Stimulated activated memory B cell treated with anti-CD40 and anti-IgM and Interleukin-4, amounts not matched to agents 10 μg/mL and 1 μg/mL and 100 μg/mL, for 72 hours (primary cell): ENCODE data around the gene INO80B.
A peak's percentile ranks its signal among the peaks of the same experiment; 100 is the strongest.
"Not testable (repeated sequence)": the region's sequence is repeated elsewhere in the genome, so short reads cannot be mapped to it uniquely, and the experiment has no call there.

Experiments
- ATAC-seq: fragments of 150-1000 bp; cut with Tn5 transposase; 2 replicates; pipeline ENCODE4 v1.10.0; 2021
- H3K27ac Mint-ChIP-seq: one replicate; pipeline ENCODE4 v1.8.0; 2022; ENCODE audit warnings: mild to moderate bottlenecking, mixed read lengths
- H3K27me3 Mint-ChIP-seq: one replicate; pipeline ENCODE4 v1.8.0; 2022; ENCODE audit warnings: mixed read lengths
- H3K36me3 Mint-ChIP-seq: one replicate; pipeline ENCODE4 v1.8.0; 2022; ENCODE audit warnings: mixed read lengths
- H3K4me1 Mint-ChIP-seq: one replicate; pipeline ENCODE4 v1.8.0; 2022; ENCODE audit warnings: mixed read lengths
- H3K4me3 Mint-ChIP-seq: one replicate; pipeline ENCODE4 v1.8.0; 2022; ENCODE audit warnings: mild to moderate bottlenecking, moderate library complexity, mixed read lengths
- H3K9me3 Mint-ChIP-seq: one replicate; pipeline ENCODE4 v1.8.0; 2022; ENCODE audit warnings: mixed read lengths

The INO80B gene

DNA sequence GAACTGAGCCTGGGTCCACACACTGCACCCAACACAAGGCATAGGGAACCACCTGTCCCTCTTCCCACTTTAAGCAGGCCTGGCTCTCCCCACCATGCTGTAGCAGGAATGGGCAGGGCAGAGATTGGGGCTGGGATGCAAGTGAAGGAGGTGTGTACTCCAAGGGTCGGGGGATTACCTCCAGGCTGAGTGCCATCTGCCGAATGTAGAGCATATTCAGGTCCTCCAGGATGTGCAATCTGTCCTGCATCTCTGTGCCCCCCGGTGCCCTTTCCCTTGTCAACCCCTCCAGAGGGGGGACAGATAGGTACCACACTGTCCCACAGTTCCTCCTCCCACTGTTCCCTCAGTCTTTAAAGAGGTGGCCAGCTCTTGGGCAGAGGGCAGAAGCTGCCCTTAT lies 15.5 kb upstream of the INO80B start:
- H3K4me3 Mint-ChIP-seq = peak overlapping the region; percentile 84
- no peak for ATAC-seq
- H3K36me3 Mint-ChIP-seq = no peaks in the 10 kb centered on the region
- peaks cover 18% of the 10 kb centered on the region for H3K27me3 Mint-ChIP-seq
- H3K9me3 Mint-ChIP-seq = no peaks in the 10 kb centered on the region
- no peak overlapping the region for H3K27ac Mint-ChIP-seq
- H3K4me1 Mint-ChIP-seq = peaks cover 55% of the 10 kb centered on the region

DNA sequence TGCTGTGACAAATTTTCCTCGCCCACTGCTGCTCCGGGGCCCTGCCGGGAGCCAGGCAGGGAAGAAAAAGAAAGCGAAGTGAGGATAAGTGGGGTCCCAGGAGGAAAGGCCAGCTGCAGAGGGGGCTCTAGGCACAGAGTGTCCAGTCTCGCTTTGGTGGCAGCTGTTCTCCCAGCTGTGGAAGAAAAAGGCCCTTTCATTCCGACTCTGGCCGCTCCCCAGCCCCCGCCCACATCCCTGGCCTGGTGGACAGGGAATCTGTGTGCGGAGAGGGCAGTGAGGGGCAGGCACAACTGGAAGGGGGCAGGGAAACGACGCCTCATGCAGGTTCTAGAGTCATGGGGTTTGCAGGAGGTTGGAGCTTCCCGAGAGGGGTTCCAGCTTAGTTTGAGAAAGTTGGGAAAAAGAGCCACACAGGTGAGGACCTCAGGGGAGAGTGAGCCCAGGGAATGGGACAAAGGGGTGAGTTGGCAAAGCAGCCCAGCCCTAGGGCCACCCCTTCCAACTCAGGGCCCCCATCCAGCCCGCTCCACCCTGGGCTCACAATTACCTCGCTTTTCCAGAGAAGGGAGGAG lies 15.0 kb upstream of the INO80B start:
- peaks cover 18% of the 10 kb centered on the region for H3K27me3 Mint-ChIP-seq
- H3K9me3 Mint-ChIP-seq = no peaks in the 10 kb centered on the region
- H3K4me3 Mint-ChIP-seq = peak overlapping the region; percentile 84
- ATAC-seq = no peak
- H3K36me3 Mint-ChIP-seq = no peaks in the 10 kb centered on the region
- H3K27ac Mint-ChIP-seq = peak overlapping the region; percentile 78
- H3K4me1 Mint-ChIP-seq = peaks cover 55% of the 10 kb centered on the region

DNA sequence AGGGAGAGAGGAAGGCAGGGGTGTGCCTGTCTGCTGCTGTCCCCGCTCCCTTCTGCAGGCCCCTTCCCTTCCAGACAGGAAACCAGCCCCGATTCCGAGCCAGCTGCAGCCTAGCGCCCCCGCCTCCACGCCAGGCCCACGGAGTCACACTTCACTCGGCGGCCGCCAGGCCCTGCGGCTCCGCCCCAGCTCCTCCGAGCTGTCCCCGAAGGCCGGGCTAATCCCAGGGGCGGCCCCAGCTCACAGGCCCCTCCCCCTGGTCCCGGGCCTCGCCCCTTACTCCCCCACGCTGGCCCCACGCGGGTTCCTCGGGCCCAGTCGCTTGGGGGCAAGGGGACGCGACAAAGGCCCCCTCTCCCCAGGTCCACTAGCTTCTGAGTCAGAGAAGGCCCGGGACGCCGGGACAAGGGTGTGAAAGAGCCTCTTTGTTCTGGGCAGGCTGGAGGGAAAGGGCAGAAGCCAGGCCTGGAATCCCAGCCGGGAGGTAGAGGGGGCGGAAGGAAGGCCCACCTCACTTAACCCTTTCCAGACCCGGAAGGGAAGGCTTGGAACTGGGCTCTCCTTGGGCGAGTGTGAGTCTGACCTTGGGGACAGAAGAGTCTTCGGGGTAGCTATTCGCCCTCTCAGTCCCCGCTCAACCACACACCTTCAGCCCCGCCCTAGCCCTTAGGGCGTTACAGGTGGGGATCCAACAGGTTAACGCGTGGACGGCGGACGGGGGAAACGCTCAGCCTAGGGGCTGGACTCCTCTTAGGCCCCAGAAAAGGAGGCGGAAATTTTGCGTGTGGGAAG lies 14.3 kb upstream of the INO80B start:
- Mint-ChIP-seq H3K9me3 (no peaks in the 10 kb centered on the region), H3K27ac (peak overlapping the region; percentile 78), H3K4me1 (peaks cover 55% of the 10 kb centered on the region), H3K36me3 (no peaks in the 10 kb centered on the region), H3K27me3 (peaks cover 23% of the 10 kb centered on the region), H3K4me3 (peak overlapping the region; percentile 84)
- peak; percentile 92 for ATAC-seq

DNA sequence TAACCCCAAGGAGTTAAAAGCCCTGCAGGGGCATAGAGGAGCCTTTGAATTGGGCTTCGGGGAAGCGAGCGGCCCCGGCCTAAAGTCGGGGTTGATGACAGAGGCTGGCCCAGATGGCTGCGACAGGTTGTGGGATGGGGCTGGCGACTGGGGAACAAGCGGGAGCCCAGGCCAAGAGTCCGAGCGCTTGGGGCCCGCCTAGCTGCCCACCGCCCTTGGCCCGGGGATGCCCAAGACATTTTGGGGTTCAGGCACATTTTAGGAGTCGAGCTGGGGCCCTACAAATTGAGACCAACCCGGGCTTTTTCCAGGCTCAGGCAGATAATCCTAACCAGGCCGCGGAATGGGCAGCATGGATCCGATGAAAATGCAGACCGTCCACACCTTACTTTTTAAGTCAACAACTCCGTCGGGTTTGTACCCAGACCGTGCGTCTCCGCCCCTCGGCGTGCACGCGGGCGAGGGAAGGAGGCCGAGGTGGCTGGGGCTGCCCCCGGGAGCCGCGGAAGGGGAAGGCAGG lies 13.7 kb upstream of the INO80B start:
- Mint-ChIP-seq H3K4me1 (peaks cover 55% of the 10 kb centered on the region), H3K27me3 (peaks cover 24% of the 10 kb centered on the region), H3K27ac (no peak overlapping the region), H3K9me3 (no peaks in the 10 kb centered on the region), H3K4me3 (peak overlapping the region; percentile 84), H3K36me3 (no peaks in the 10 kb centered on the region)
- no peak for ATAC-seq

DNA sequence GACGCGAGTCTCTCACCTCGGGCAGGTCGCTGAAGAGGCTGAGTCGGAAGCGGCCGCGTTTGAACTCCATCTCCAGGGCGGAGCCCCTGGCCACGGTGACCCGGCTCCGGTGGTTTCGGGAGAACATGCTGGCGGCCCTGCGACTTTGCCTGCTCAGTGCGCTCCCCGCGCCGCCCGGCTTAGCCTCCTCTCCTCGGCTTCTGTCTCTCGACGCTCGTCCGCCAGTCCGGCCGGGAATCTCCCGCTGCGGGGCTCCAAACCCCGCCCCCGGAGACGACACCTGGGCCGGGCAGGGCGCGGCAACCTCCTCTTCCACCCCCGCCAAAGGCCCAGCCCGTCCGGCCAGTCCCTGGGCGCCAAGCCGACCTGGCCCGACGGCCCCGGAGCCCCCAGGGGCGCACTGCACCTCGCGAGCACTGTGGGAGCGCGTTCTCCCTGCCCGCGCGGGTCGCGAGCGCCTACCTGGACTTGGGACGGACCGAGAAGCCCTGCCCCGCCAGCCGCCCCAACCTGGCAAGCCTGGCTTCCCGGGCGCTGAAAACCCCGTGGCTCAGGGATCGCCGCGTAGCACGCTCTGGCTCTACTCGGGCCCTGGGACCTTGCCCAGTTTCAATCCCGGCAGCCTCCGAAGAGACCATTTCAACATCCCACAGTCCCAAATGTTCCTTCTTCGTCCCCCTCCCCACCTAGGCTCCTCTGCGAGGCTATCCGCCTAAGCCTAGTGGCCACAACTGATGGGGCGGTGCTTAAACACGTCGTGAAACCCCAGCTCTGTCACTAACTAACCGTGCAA lies 13.0 kb upstream of the INO80B start, which contains the start of gene RTKN:
RTKN (minus strand) TSS at position 248 of the 793 bp plus-strand sequence; CDS start at position 127, 121 bp downstream.
- Mint-ChIP-seq H3K4me1 (peaks cover 49% of the 10 kb centered on the region), H3K9me3 (no peaks in the 10 kb centered on the region), H3K27ac (peak within 1 kb of the TSS; percentile 78), H3K36me3 (no peaks in the 10 kb centered on the region), H3K4me3 (peak within 1 kb of the TSS; percentile 84), H3K27me3 (peaks cover 24% of the 10 kb centered on the region)
- peak; percentile 40 for ATAC-seq

DNA sequence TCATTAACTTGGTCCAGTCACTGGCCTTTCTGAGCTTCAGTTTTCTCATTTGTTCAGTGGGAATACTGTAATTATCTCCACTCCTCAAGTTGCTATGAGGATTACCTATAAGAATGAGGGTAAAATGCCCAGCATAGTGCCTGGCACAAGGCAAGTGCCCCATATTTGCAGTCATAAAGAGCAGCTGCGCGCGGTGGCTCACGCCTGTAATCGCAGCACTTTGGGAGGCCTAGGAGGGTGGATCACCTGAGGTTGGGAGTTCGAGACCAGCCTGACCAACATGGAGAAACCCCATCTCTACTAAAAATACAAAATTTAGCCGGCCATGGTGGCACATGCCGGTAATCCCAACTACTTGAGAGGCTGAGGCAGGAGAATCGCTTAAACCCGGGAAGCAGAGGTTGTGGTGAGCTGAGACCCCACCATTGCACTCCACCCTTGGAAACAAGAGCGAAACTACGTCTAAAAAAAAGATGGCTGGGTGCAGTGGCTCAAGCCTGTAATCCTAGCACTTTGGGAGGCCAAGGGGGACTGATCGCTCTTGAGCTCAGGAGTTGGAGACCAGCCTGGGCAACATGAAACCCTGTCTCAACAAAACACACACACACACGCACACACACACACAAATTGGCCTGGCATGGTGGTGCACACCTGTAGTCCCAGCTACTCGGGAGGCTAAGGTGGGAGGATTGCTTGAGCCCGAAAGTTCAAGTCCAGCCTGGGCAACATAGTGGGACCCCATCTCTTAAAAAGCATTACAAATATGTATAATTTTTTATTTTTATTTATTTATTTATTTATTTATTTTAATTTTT lies 12.2 kb upstream of the INO80B start:
- Mint-ChIP-seq H3K4me1 (peaks cover 41% of the 10 kb centered on the region), H3K27ac (peak overlapping the region; percentile 67), H3K27me3 (peaks cover 24% of the 10 kb centered on the region), H3K4me3 (peak overlapping the region; percentile 84)
- H3K36me3 Mint-ChIP-seq, H3K9me3 Mint-ChIP-seq, ATAC-seq: not testable (repeated sequence)

DNA sequence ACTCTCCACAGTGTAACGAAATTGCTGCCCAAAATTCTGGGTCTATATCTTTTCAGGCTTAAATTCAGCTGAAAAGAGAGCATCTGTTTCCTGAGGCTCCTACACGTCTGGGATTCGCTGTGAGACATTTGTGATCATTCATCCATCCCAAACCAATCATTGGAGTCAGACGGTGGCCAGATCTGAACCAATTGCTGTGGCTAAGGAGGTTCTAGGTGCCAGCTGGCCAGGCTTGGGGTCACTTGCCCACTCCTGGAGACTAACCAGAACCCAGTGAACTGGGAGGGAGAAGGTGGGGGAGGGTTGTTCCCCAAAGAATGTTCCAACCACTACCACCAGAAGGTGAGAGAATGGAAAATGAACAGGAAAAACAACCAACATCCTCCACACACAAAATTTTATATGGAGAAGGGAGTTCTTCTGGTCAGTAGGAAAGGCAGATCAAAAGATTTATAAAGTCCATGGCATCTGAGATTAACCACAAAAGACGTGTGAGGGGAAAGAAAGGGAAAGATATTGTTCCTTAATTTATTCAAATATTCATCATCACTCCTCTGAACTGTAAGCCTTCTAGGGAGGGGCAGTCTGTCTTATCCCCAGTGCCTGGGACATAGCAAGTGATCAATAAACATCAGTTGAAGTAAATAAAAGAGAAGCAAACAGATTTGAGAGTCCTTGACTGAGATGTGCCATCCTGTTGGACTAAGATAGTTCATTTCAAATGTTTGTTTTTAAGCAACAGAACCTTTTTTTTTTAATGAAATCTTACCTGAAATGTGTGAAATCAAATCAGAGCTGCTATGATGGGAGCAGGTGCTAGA lies 10.2 kb upstream of the INO80B start:
- Mint-ChIP-seq H3K27ac (no peak overlapping the region), H3K36me3 (no peaks in the 10 kb centered on the region), H3K9me3 (no peaks in the 10 kb centered on the region), H3K4me3 (no peak overlapping the region), H3K27me3 (peaks cover 24% of the 10 kb centered on the region), H3K4me1 (peaks cover 21% of the 10 kb centered on the region)
- ATAC-seq = no peak

DNA sequence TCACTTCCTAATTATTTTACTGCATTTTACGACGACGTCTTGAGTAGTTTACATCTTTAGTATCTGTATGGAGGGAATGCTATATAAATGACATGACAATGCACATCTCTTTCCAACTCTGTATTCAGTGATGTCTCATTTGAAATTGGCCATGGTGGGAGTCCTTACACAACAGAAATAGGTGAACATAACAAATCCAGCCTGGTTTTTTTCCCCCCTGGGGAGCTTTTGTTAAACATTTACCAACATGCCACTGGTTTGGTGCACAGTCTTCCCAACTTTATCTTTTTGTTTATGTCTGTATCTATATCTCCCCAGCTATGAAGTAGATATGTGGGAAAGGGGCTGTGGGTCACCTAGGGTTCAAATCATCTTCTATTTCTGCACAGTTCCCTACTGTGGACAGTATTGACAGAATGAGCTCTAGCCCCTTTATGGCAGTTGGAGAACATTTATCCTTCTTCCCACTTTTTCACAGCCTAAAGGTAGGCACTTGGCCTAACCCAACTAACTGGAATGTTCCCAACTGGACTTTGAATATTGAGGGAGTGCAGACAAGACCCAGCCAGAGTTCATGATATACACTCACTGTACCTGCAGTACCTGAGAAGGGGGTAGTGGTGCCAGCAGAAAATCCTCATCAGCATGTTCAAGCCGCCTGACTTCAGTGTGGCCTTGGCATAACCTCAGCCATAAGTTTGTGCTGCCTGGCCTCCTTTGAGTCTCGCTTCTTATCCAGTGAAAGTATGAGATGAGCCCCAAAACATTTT lies 7.5 kb upstream of the INO80B start:
- ATAC-seq = no peak
- Mint-ChIP-seq H3K27ac (no peak overlapping the region), H3K36me3 (no peaks in the 10 kb centered on the region), H3K4me1 (peaks cover under 1% of the 10 kb centered on the region), H3K27me3 (peaks cover 10% of the 10 kb centered on the region), H3K9me3 (no peaks in the 10 kb centered on the region), H3K4me3 (no peak overlapping the region)

DNA sequence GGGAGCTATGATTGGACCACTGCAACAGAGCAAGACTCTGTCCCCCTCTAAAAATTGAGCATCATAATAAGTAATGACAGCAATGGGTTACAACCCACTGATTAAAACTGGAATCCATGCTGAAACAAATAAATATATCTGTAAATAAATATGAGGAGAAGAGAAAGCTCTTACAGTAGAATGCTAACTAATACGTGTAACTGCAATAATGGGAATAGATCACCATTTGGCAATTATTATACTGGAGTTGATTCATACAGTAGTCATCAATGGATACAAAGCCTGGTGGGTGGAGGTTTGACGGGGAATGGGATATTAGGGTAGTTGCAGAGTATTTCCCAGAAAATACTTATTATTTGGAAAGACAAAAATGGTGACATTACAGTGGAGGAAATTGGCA lies 6.1 kb upstream of the INO80B start:
- Mint-ChIP-seq H3K27me3 (peaks cover 6% of the 10 kb centered on the region), H3K9me3 (no peaks in the 10 kb centered on the region), H3K36me3 (no peaks in the 10 kb centered on the region), H3K4me1 (peaks cover 6% of the 10 kb centered on the region), H3K4me3 (no peak overlapping the region), H3K27ac (no peak overlapping the region)
- ATAC-seq = no peak

DNA sequence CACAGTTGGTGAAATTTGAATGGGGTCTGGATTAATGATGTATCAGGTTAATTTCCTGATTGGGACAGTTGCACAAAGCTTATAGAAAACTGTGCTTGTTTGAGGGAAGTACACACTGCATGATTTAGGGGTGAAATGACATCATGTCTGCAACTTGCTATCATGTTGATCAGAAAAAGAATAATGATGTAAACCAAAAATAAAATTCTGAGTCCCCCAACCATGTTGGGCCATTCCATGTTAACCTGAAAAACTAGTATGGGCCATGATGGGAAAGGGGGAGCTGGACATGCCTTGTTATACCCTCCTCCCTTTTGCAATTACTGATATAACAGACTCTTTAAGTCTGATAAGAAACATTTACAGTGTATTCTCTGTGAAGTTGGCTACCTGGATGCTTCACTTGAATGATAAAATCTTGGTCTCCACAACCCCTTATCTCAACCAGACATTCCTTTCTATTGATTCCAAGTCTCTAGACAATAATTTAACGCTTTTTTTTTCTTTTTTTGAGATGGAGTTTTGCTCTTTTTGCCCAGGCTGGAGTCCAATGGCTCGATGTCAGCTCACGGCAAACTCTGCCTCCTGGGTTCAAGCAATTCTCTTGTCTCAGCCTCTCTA lies 4.2 kb upstream of the INO80B start:
- no peaks in the 10 kb centered on the region for H3K9me3 Mint-ChIP-seq
- no peak overlapping the region for H3K4me3 Mint-ChIP-seq
- H3K4me1 Mint-ChIP-seq = peaks cover 21% of the 10 kb centered on the region
- no peak for ATAC-seq
- H3K27me3 Mint-ChIP-seq = peaks cover under 1% of the 10 kb centered on the region
- peaks cover 7% of the 10 kb centered on the region for H3K36me3 Mint-ChIP-seq
- H3K27ac Mint-ChIP-seq = no peak overlapping the region

DNA sequence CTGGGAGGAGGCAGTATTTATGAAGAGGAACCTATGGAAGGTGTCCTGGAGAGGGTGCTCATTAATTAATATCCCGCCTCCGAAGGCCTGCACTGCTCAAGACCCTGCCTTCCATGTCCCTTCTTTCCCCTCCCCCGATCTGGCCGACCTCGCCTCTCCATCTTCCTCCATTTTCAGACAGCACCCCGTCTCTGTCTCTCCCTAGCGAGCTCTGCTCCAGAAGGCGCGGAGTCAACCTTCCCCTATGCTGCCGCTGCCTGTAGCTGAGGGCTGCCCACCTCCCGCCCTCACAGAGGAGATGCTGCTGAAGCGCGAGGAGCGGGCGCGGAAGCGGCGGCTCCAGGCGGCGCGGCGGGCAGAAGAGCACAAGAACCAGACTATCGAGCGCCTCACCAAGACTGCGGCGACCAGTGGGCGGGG lies 2.3 kb downstream of the INO80B start:
- no peak for ATAC-seq
- Mint-ChIP-seq H3K4me1 (peaks cover 62% of the 10 kb centered on the region), H3K36me3 (peaks cover 32% of the 10 kb centered on the region), H3K4me3 (peak overlapping the region; percentile 91), H3K9me3 (no peaks in the 10 kb centered on the region), H3K27ac (peak overlapping the region; percentile 96), H3K27me3 (no peaks in the 10 kb centered on the region)

DNA sequence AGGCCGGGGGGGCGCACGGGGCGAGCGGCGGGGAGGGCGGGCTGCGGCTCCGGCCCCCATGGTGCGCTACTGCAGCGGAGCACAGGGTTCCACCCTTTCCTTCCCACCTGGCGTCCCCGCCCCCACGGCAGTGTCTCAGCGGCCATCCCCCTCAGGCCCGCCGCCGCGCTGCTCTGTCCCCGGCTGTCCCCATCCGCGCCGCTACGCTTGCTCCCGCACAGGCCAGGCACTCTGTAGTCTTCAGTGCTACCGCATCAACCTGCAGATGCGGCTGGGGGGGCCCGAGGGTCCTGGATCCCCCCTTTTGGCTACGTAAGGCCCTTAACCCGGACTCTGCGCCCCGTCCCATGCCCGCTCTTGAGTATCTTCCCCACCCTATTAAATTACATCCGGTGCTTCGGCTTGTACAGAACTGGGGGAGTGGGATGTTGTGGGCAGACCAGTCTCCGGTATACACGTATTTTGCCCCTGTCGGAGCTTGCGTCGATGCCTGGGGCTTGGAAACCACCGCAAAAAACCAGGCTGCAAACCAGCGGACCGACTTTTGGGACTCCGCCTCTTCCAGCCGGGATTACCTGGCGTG lies 2.8 kb downstream of the INO80B start:
- Mint-ChIP-seq H3K27me3 (no peaks in the 10 kb centered on the region), H3K36me3 (peaks cover 37% of the 10 kb centered on the region), H3K4me1 (peaks cover 63% of the 10 kb centered on the region), H3K4me3 (peak overlapping the region; percentile 91), H3K9me3 (no peaks in the 10 kb centered on the region), H3K27ac (peak overlapping the region; percentile 96)
- peak; percentile 76 for ATAC-seq
